ENCODE results near the gene RNU6-9.
A peak's percentile ranks its signal among the peaks of the same experiment; 100 is the strongest.

RNU6-9 gene

GRCh38 chr19:924553-925086, 31.3 kb downstream of the RNU6-9 start:
- Histone ChIP-seq H2AFZ (ENCODE audit: low read length, unreplicated experiment) (peak overlapping the region; percentile 25), H3K36me3 (ENCODE audit: insufficient read depth, low read length) (no peaks in the 10 kb centered on the region), H3K4me3 (ENCODE audit: low read depth, low read length) (peak overlapping the region; percentile 81), H3K79me2 (ENCODE audit: control insufficient read depth, insufficient read depth, low read length, unreplicated experiment) (peaks cover 10% of the 10 kb centered on the region), H3K27me3 (ENCODE audit: insufficient read depth, low read length) (peaks cover 10% of the 10 kb centered on the region; the same call in 1 of the 2 replicates), H3K4me1 (ENCODE audit: control insufficient read depth, insufficient read depth, low read length, unreplicated experiment) (no peaks in the 10 kb centered on the region), H3K27ac (ENCODE audit: low read depth, low read length) (no peak overlapping the region)

- H3K4me3 ChIP-seq (ENCODE audit: low read depth, low read length), result peak overlapping the region; percentile 81
- H3K79me2 ChIP-seq (ENCODE audit: control insufficient read depth, insufficient read depth, low read length, unreplicated experiment), result peaks cover 10% of the 10 kb centered on the region
- peak overlapping the region; percentile 85 for H2AFZ ChIP-seq (ENCODE audit: low read length, unreplicated experiment)
- no peaks in the 10 kb centered on the region for H3K36me3 ChIP-seq (ENCODE audit: insufficient read depth, low read length)
- H3K27ac ChIP-seq (ENCODE audit: low read depth, low read length), result peak overlapping the region; percentile 67
- no peaks in the 10 kb centered on the region for H3K4me1 ChIP-seq (ENCODE audit: control insufficient read depth, insufficient read depth, low read length, unreplicated experiment)
- peaks cover 5% of the 10 kb centered on the region; the same call in 1 of the 2 replicates for H3K27me3 ChIP-seq (ENCODE audit: insufficient read depth, low read length)
These were observed 31.8 kb downstream of the RNU6-9 start for GRCh38 chr19:925087-925525.

DNA sequence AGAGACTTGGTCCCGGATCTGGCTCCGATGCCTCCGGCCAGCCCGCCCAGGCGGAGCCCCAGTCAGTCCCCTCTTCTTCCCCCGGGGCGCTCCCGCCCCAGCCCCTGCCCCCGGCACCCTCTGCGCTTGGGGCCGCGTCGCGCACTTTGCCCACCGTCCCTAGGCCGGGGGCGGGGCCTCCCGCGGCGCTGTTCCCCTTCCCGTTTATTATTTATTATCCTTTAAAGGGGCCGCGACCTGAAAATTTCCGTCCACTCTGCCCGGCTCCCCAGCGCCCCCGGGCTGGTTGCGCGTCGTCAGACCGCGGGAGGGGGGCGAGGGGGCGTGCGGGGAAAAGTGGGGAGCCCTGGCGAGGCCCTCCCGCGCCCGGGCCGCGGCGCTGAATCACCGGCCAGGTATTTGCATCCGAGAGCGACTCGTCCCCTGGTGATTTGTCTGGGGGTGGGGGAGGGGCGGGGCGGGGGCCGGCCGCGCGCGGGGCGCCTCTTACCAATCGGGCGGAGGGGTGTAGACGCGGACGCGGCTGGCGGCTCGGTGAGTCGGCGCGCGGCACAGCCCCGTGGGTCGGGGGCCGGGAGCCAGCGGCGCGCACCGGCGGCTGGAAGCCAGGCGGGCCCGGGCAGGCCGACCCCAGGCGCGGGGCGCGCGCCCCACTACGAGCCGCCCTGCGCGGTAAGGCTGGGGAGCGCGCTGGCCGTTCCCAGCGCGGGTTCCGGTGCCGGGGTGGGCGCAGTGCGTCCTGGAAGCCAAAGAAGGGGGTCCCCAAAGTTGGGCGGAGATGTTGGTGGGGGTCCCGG, 32.4 kb downstream of the RNU6-9 start, which contains the start of gene ARID3A:
ARID3A (plus strand) TSS at position 510 of the 797 bp plus-strand sequence. CDS start 3,494 bp downstream, outside the sequence.
- H3K27me3 ChIP-seq (ENCODE audit: insufficient read depth, low read length), result peaks cover 2% of the 10 kb centered on the region; the same call in 1 of the 2 replicates
- peaks cover 10% of the 10 kb centered on the region for H3K79me2 ChIP-seq (ENCODE audit: control insufficient read depth, insufficient read depth, low read length, unreplicated experiment)
- peak within 1 kb of the TSS; percentile 81 for H3K4me3 ChIP-seq (ENCODE audit: low read depth, low read length)
- H3K27ac ChIP-seq (ENCODE audit: low read depth, low read length), result peak within 1 kb of the TSS; percentile 67
- no peaks in the 10 kb centered on the region for H3K4me1 ChIP-seq (ENCODE audit: control insufficient read depth, insufficient read depth, low read length, unreplicated experiment)
- H2AFZ ChIP-seq (ENCODE audit: low read length, unreplicated experiment), result peak within 1 kb of the TSS; percentile 85
- H3K36me3 ChIP-seq (ENCODE audit: insufficient read depth, low read length), result no peaks in the 10 kb centered on the region

DNA sequence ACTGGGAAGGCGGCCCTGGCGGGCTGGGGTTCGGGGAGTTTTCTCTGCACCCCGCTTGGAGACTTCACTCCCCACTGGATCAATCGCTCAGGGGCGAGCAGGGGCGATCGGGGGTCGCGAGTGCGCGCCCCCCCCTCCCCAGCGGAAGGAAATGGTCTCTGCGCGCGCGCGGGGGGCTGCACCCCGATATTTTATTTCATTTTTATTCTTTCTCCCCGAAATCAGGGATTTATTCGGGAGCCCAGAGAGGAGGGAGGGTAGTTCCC, 33.0 kb downstream of the RNU6-9 start:
- H3K27ac ChIP-seq (ENCODE audit: low read depth, low read length), result no peak overlapping the region
- H3K36me3 ChIP-seq (ENCODE audit: insufficient read depth, low read length), result no peaks in the 10 kb centered on the region
- H3K4me3 ChIP-seq (ENCODE audit: low read depth, low read length), result peak overlapping the region; percentile 81
- no peak overlapping the region for H2AFZ ChIP-seq (ENCODE audit: low read length, unreplicated experiment)
- H3K79me2 ChIP-seq (ENCODE audit: control insufficient read depth, insufficient read depth, low read length, unreplicated experiment), result peaks cover 10% of the 10 kb centered on the region
- H3K27me3 ChIP-seq (ENCODE audit: insufficient read depth, low read length), result no peaks in the 10 kb centered on the region
- H3K4me1 ChIP-seq (ENCODE audit: control insufficient read depth, insufficient read depth, low read length, unreplicated experiment), result no peaks in the 10 kb centered on the region

DNA sequence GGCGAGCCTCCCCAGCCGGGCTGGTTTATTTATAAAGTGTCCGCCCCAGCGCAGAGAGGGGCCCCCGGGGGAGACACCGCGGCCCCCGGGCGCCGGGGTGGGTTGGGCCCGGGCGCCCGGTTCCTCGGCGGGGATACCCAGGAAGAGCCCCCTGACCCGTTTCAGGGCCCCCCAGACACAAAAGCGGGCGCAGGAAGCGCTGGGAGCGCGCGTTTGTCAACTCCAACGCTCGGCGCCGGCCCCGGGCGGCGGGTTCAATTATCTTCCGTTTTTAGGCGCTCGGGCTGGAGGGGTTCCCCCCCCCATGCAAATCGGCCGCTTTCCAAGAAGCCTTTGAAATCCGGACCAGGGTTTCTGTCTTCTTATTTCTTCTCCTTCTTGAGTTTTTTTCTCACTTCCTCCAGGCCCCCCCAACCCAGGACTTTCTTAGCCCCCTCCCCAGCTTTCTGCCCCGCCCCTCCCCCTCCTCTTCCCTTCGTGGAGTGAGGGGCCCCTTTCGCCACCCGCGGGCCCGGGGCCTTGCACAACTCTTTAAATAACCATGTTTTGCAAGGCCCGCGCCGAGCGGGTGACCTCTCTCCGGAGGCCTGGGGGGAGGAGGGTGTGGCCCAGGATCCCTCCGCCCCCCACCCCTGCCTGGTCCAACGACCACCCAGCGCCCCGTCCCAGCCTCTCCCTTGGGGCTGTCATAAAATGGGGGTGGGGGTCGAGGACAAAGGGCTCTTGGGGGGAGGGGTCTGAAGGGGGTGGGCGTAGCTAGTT, 33.5 kb downstream of the RNU6-9 start:
- Histone ChIP-seq H2AFZ (ENCODE audit: low read length, unreplicated experiment) (no peak overlapping the region), H3K79me2 (ENCODE audit: control insufficient read depth, insufficient read depth, low read length, unreplicated experiment) (peaks cover 10% of the 10 kb centered on the region), H3K27me3 (ENCODE audit: insufficient read depth, low read length) (no peaks in the 10 kb centered on the region), H3K4me1 (ENCODE audit: control insufficient read depth, insufficient read depth, low read length, unreplicated experiment) (no peaks in the 10 kb centered on the region), H3K27ac (ENCODE audit: low read depth, low read length) (no peak overlapping the region), H3K36me3 (ENCODE audit: insufficient read depth, low read length) (no peaks in the 10 kb centered on the region), H3K4me3 (ENCODE audit: low read depth, low read length) (peak overlapping the region; percentile 81)

GRCh38 chr19:927351-927779, 34.1 kb downstream of the RNU6-9 start:
- no peaks in the 10 kb centered on the region for H3K4me1 ChIP-seq (ENCODE audit: control insufficient read depth, insufficient read depth, low read length, unreplicated experiment)
- H3K79me2 ChIP-seq (ENCODE audit: control insufficient read depth, insufficient read depth, low read length, unreplicated experiment), result peaks cover 10% of the 10 kb centered on the region
- H3K36me3 ChIP-seq (ENCODE audit: insufficient read depth, low read length), result no peaks in the 10 kb centered on the region
- no peaks in the 10 kb centered on the region for H3K27me3 ChIP-seq (ENCODE audit: insufficient read depth, low read length)
- H2AFZ ChIP-seq (ENCODE audit: low read length, unreplicated experiment), result no peak overlapping the region
- H3K27ac ChIP-seq (ENCODE audit: low read depth, low read length), result no peak overlapping the region
- peak overlapping the region; percentile 81 for H3K4me3 ChIP-seq (ENCODE audit: low read depth, low read length)

- no peak overlapping the region for H3K4me3 ChIP-seq (ENCODE audit: low read depth, low read length)
These were observed 34.6 kb downstream of the RNU6-9 start for GRCh38 chr19:927780-928401.

DNA sequence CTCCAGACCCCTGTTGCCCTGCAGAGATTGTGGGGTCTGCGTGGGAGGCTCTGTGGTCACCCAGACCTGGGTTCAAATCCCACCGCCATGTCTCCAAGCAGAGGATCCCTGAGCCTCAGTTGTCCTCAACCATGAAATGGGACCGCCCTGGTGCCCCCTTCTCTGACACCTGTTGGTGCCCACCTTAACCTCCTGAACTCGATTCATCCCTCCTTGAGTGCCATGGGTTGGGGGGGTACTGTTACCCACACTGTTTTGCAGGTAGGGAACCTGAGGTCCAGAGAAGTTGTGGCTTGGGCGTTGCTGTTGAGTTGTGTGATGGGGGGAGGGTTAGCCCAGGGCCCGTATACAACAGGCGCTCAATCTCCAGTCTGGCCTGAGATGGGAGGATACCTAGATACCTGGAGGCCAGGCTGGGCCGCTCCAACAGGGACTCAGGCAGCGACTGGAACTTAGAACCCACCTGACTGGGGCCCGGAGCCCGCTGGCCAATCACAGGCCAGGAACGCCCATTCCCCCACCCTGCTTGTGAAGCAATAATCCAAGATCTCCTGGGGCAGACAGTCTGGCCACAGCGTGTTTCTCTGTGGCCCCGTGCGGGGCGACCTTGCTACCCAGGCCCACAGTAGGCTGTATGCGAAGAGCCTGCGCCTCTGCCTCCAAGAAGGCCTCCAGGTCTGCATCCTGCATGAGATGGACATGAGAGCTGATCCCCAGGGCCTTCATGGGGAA, 35.4 kb downstream of the RNU6-9 start:
- no peak overlapping the region for H2AFZ ChIP-seq (ENCODE audit: low read length, unreplicated experiment)
- H3K27me3 ChIP-seq (ENCODE audit: insufficient read depth, low read length), result no peaks in the 10 kb centered on the region
- H3K4me3 ChIP-seq (ENCODE audit: low read depth, low read length), result no peak overlapping the region
- peaks cover 11% of the 10 kb centered on the region for H3K79me2 ChIP-seq (ENCODE audit: control insufficient read depth, insufficient read depth, low read length, unreplicated experiment)
- H3K4me1 ChIP-seq (ENCODE audit: control insufficient read depth, insufficient read depth, low read length, unreplicated experiment), result peaks cover 7% of the 10 kb centered on the region
- H3K36me3 ChIP-seq (ENCODE audit: insufficient read depth, low read length), result no peaks in the 10 kb centered on the region
- no peak overlapping the region for H3K27ac ChIP-seq (ENCODE audit: low read depth, low read length)

More at GRCh38 chr19:927780-928401, 34.6 kb downstream of the RNU6-9 start:
- peaks cover 10% of the 10 kb centered on the region for H3K79me2 ChIP-seq (ENCODE audit: control insufficient read depth, insufficient read depth, low read length, unreplicated experiment)
- no peaks in the 10 kb centered on the region for H3K27me3 ChIP-seq (ENCODE audit: insufficient read depth, low read length)
- H3K27ac ChIP-seq (ENCODE audit: low read depth, low read length), result no peak overlapping the region
- H3K36me3 ChIP-seq (ENCODE audit: insufficient read depth, low read length), result no peaks in the 10 kb centered on the region
- no peak overlapping the region for H2AFZ ChIP-seq (ENCODE audit: low read length, unreplicated experiment)
- peaks cover 2% of the 10 kb centered on the region for H3K4me1 ChIP-seq (ENCODE audit: control insufficient read depth, insufficient read depth, low read length, unreplicated experiment)

- no peaks in the 10 kb centered on the region for H3K36me3 ChIP-seq (ENCODE audit: insufficient read depth, low read length)
- peaks cover 15% of the 10 kb centered on the region for H3K79me2 ChIP-seq (ENCODE audit: control insufficient read depth, insufficient read depth, low read length, unreplicated experiment)
- no peak overlapping the region for H2AFZ ChIP-seq (ENCODE audit: low read length, unreplicated experiment)
- H3K27me3 ChIP-seq (ENCODE audit: insufficient read depth, low read length), result no peaks in the 10 kb centered on the region
- peaks cover 9% of the 10 kb centered on the region for H3K4me1 ChIP-seq (ENCODE audit: control insufficient read depth, insufficient read depth, low read length, unreplicated experiment)
- no peak overlapping the region for H3K27ac ChIP-seq (ENCODE audit: low read depth, low read length)
- H3K4me3 ChIP-seq (ENCODE audit: low read depth, low read length), result no peak overlapping the region
These were observed 36.1 kb downstream of the RNU6-9 start for GRCh38 chr19:929203-929890.

All from ACC112 (cell line).